Hindlimb muscle (tissue), 1 donor: ENCODE results near the gene GUCY1A1. TPM values are rescaled to one million over a fixed set of nuclear protein-coding genes. Genes with fewer than 3 reads are reported as not detected.
A peak's percentile ranks its signal among the peaks of the same experiment; 100 is the strongest.
"Not testable (repeated sequence)": the region's sequence is repeated elsewhere in the genome, so short reads cannot be mapped to it uniquely, and the experiment has no call there.

Source experiments
- DNase-seq: peaks from one replicate; pipeline ENCODE4 v3.0.0-alpha.2; 2013
- polyA plus RNA-seq: library from polyadenylated mRNA; unstranded; fragments of 120-200 nt; gene quantifications from one replicate; pipeline ENCODE4 v1.2.1, GENCODE V29; 2013; ENCODE audit not compliant: insufficient read length

The GUCY1A1 gene
- 11.5 TPM for polyA plus RNA-seq

DNA sequence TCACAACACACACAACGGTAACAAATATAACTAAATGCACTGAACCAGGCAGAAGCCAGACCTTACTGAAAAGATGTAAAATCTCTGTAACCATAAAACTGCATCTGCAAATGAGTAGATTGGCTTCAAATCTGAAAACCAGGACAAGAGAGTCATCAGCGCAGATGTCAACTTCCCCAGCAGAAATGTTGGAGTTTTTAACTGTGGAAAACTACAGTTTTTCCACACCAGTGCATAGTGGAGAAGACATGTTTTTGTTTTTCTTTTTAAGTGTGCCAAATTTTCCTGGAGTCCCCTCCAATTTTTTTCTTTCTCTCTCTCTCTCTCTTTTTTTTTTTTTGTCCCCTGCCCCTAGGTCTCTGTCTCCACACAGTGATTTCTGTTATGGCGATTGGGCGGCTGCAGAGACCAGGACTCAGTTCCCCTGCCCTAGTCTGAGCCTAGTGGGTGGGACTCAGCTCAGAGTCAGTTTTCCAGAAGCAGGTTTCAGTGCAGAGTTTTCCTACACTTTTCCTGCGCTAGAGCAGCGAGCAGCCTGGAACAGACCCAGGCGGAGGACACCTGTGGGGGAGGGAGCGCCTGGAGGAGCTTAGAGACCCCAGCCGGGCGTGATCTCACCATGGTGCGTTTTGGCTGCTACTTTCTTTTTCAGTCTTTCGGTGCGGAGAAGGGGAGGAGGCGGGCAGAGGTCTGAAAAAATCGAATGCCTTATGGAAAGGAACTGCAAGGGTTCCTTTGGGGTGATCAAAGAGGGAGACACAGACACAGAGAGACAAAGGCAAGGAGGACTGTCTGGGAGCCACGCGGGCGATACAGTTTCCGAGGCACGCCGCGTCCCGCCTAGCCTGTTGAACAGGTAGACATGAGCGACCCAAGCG lies at the start of gene GUCY1A1:
GUCY1A1 (plus strand) TSS at position 505 of the 878 bp plus-strand sequence. CDS start 30,020 bp downstream, outside the sequence.
- DNase-seq: peak; percentile 43

DNA sequence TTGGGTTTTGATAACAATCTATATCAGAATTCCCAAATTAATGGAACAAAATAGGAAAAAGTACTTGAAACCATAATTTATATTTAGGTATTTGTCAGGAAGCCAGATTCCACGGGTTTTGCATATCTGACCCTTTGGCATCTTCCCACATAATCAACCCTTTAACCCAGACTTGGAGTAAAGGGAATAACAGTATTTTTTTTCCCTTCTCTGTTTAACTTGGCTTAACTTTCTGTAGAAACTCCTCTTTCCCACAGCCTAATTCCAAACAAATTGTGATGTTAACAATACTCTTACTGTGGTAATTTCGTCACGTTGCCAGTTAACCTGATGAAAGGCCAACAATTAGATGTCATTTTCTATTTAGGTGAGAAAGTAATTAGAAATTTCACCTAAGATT lies 49.4 kb upstream of the GUCY1A1 start:
- no peak for DNase-seq

DNA sequence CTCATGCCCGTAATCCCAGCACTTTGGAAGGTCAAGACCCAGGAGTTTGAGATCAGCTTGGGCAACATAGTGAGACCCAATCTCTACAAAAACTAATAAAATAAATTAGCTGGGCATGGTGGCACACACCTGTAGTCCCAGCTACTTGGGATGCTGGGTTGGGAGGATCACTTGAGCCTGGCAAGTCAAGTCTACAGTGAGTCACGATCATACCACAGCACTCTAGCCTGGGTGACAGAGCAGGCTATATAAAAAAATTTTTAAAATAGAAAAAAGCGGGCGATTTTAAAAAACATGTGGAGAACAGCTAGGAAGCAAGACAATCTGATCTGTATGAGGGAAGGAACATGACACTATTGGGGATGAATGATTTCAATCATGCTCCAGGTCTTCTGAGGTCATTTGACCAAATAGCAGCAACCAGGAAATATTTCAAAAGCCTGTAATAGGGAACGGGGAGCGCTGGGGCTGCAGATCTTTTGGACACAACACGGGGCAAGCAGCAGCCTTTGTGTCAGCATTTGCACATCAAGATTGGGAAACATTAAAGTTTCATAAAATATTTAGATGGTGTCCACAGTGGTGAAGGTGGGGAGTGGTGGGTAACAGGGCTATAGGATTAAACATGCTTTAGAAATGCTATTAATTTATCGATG lies 48.3 kb upstream of the GUCY1A1 start:
- no peak for DNase-seq

GRCh38 chr4:155620637-155621036 lies 46.0 kb upstream of the GUCY1A1 start:
- no peak for DNase-seq

GRCh38 chr4:155624478-155624877 lies 42.2 kb upstream of the GUCY1A1 start:
- DNase-seq: no peak

- DNase-seq: no peak
Measured at GRCh38 chr4:155626561-155626960, 40.1 kb upstream of the GUCY1A1 start.

DNA sequence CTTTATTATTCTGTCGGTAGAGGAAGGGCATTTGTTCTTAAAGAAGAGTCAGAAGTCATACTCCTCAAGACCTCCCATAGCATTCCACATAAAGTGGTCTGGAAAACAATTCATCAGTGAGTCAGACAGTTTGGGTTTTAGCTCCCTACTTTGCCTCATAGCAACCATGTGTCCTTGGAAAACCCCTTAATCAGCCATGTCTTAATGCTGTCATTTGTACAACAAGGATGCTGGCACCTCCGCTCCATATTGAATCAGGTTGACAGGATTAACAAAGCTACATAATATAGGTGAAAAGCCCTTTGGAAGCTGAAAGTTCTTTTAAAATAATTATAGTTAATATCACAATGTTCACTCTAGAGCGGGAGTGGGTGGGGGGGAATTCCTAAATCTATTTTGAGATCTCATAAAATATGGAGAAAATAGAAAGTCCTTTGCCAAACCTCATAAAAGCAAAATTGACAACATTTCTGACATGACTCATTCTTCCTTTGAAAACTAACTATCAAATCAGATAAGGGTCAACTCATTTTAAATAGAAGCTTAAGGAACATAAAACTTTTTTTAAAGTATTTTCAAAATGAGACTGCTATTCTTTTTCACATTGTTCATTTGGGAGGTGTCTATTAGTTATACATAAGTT lies 37.3 kb upstream of the GUCY1A1 start:
- DNase-seq: no peak

DNA sequence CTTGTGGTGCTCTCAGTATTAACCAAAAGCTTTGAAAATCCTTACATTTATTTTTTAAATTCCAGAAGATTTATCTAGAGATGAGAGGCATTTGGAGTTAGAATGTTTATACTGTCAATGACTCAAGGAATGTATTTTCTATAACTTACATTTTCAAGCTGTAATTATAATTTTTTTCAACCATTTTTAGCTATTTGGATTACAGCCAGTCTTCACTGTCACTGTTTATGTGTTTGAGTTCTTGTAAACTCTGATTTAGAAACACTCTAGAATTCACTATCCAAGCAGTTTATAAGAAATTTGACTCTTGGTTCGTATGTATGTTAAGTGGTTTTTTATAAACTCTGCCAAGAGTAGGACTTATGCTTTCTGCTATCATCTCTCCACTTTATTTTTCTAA lies 36.7 kb upstream of the GUCY1A1 start:
- DNase-seq: no peak

DNA sequence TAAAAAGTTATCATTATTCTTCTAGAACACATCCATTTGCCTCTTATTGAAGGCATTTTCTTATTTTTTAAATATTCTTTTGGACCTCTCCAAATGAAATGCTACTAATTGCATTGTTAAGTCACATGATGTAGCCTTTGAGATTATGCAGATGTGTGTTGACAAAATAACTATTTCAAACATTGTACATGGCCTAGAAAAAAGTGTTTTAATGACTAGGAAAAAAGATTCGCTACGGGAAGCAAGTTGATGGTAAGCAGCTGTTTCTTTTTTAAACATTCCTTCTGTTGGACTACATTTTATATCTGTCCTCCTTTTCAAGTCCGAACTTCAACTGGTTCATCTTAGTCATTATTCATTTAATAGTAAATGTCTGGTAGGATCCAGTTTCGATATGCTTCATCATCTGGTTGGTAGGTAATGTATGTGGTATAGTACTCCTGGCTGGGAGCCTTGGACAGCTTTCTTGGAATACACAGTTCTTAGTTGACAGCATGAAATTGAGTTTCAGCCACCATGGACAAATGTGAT lies 34.3 kb upstream of the GUCY1A1 start:
- no peak for DNase-seq

GRCh38 chr4:155638195-155638965 lies 28.3 kb upstream of the GUCY1A1 start:
- DNase-seq: no peak

DNA sequence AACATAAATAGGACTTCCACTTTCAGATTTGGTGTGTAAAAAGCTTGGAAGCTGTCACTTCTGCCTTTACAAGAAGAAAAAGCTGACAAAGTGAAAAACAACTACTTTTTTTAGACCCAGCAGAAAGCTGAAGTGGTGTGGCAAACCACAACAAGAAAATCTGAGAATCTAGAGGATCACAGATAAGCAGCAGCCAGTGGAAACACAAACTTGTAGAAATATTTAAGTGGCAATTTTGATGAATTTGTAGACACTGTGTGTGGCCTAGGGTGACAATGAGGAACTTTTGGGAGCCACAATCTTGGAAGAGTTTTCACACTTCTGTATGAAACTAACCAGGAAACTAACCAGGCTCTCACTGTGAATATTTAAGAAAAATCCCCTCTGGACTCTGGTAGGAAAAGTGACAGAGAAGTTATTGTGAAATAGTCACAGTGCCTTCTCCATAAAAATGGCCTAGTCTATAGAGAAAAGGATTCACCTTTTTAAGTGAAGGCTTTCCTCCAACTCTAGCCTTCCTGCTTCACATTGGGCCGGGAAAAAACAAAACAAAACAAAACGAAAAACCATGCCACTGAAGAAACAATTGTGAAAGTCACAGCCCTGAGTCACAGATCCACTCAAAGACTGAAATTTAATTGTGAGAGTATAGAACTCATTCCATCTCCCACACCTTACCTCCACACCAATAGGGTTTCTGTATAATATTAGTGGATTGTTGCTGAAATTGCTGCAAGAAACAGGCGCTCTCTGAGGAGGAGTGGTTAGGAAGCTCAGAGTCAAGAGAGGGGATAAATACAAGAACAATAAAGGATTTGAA lies 26.7 kb upstream of the GUCY1A1 start:
- DNase-seq: no peak

DNA sequence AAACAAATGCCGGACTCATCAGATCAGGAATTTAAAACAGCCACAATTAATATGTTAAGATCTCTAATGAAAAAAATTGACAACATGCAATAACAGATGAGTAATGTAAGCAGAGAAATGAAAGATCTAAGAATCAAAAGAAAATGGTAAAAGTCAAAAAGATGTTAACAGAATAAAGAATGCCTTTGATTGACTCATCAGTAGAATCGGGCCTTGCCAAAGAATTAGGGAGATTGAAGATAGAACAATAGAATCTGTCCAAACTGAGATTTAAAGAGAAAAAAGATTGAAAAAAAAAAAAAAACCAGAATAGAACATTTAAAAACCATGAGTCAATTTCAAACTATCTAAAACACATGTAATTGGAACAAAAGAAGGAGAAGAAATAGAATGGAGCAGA lies 25.9 kb upstream of the GUCY1A1 start:
- DNase-seq: no peak

- DNase-seq: no peak
Measured at GRCh38 chr4:155643087-155643486, 23.6 kb upstream of the GUCY1A1 start.

- DNase-seq: no peak
Measured at GRCh38 chr4:155646001-155646400, 20.6 kb upstream of the GUCY1A1 start.

- DNase-seq: not testable (repeated sequence)
Measured at GRCh38 chr4:155650785-155651184, 15.9 kb upstream of the GUCY1A1 start.

DNA sequence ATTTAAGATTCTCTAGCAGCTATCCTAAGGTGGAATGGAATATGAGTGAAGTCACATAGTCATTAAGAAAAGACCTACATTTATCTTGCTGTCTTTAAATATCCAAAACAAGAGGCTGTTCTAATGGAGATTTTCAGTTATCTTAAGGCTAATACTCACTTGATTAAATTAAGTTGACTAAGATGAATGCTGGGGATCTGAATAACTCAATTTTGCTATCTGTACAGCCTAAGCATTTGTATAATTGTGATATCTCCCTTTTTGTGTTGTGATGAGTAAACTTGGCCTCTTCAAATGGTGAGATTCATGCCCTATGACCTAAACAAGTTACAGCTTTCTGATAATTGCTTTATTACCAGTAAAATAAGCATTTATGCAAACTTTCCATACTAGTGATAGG lies 13.6 kb upstream of the GUCY1A1 start:
- DNase-seq: no peak

DNA sequence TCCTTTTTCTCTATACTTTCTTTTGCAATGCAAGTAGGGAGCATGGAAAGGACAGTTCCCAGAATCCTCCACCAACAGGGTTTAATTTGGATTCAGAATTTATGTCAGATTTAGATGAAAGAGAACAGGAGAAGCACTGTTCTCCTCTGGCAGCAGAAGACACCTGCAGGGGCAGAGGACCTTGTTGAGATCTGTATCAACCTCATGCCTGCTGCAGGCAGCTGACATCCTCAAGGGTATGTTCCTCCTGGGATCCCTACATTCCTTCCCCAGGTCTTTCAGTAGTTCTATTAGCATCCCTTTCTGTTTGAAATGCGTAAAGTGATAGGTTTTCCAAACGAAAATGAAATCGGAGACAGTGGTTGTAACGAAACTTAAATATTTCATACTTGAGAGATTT lies 10.6 kb upstream of the GUCY1A1 start:
- no peak for DNase-seq

- no peak for DNase-seq
Measured at GRCh38 chr4:155657169-155657568, 9.5 kb upstream of the GUCY1A1 start.

DNA sequence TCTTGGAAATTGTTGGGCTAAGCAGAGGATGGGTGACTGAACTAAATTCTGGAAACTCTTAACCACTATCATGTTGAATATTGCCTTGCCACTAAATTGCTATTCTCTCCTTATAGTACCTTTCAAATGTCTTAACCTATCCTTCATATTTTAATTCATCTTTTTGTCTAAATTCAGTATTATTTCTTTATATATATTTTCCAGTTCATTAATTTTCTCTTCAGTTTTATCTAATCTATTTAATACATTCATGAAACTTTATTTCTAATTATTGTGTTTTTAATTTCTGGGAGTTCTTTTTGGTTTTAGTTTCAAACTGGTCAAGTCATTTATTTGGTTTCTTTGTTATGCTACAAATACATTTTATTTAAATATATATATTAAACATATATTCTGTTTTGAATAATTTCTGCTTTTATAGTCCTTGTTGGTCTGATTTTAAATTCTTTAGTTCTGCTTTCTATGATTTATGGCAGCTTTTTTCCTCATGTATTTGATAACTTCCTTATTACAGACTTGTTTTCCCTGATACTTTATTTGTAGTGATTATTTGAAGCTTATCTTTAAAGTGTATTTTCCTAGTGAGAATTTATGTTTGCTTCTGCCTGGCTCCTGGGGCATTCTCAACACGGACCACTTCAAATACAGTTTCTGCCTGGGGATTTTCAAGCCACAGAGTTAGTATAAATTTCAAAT lies 8.5 kb upstream of the GUCY1A1 start:
- no peak for DNase-seq

- no peak for DNase-seq
Measured at GRCh38 chr4:155658681-155659064, 8.0 kb upstream of the GUCY1A1 start.

GRCh38 chr4:155659176-155659575 lies 7.5 kb upstream of the GUCY1A1 start:
- DNase-seq: no peak
